HepG2 (cell line): ENCODE data around the gene PKNOX2.

Experiments used
- ATF2 ChIP-seq: sonication (generic); formaldehyde crosslinking; IDR thresholded peaks from 2 replicates; pipeline ENCODE4 v1.4.0; 2020; ENCODE audit warnings: missing genetic modification reagents
- CTCF ChIP-seq: sonication (generic); formaldehyde crosslinking; IDR thresholded peaks from 2 replicates; pipeline ENCODE4 v1.5.0; 2020; ENCODE audit warnings: mild to moderate bottlenecking, missing genetic modification reagents, moderate library complexity
- EP300 ChIP-seq, 3 experiments: sonication (generic) in 1 of 3; formaldehyde crosslinking in 1 of 3; IDR thresholded peaks; 2 replicates each; pipeline versions ENCODE4 v1.5.1 to v1.6.1; 2011 to 2020; ENCODE audit warnings: low read depth in 2 of 3, low read length in 2 of 3, borderline replicate concordance in 1 of 3, improper control_type of control experiment in 1 of 3, mild to moderate bottlenecking in 1 of 3, missing genetic modification reagents in 1 of 3, moderate library complexity in 1 of 3
- EZH2 ChIP-seq: conservative IDR thresholded peaks from 2 replicates; pipeline ENCODE4 v1.6.1; 2012; ENCODE audit warnings: mild to moderate bottlenecking, low read depth, low read length, moderate library complexity
- GABPA ChIP-seq, 2 experiments: IDR thresholded peaks; 2 replicates each; pipeline ENCODE4 v1.6.1; 2011 to 2016; ENCODE audit warnings: low read depth in 2 of 2, low read length in 1 of 2, missing biosample characterization in 1 of 2, missing genetic modification characterization in 1 of 2
- HDAC1 ChIP-seq: sonication (generic); formaldehyde crosslinking; IDR thresholded peaks from 2 replicates; pipeline ENCODE4 v1.5.1; 2020; ENCODE audit warnings: mild to moderate bottlenecking, missing genetic modification reagents
- RXRA ChIP-seq: sonication (generic); formaldehyde crosslinking; IDR thresholded peaks from 2 replicates; pipeline ENCODE4 v1.5.1; 2020; ENCODE audit warnings: missing genetic modification reagents
- TAF1 ChIP-seq: sonication (generic); formaldehyde crosslinking; IDR thresholded peaks from 2 replicates; pipeline ENCODE4 v1.4.0; 2020; ENCODE audit warnings: missing genetic modification reagents
- TF ChIP-seq, protein P1 (sequence below), 2 experiments: fragments of 450-650 bp in 1 of 2; sonication (generic) in 1 of 2; formaldehyde crosslinking; IDR thresholded peaks; 2 replicates each; pipeline versions ENCODE4 v1.5.0 to v1.8.0; 2020 to 2022; ENCODE audit warnings: mild to moderate bottlenecking in 1 of 2, missing genetic modification reagents in 1 of 2

GRCh38 chr11:125163431-125164063, 1.0 kb upstream of the PKNOX2 start:
- TF ChIP-seq TAF1 (no peak), EZH2 (no peak), HDAC1 (no peak), ATF2 (no peak), RXRA (no peak), GABPA (IDR thresholded peaks at IDR 0.05; ENCODE audit: low read depth, low read length) (no peak), GABPA (CRISPR knock-in tag; IDR thresholded peaks at IDR 0.05; ENCODE audit: low read depth) (no peak), EP300 (IDR thresholded peaks at IDR 0.05; ENCODE audit: low read depth in 2 of 2, low read length in 2 of 2) (no peak), EP300 (CRISPR knock-in tag; IDR thresholded peaks at IDR 0.05; ENCODE audit: borderline replicate concordance) (no peak), CTCF (no peak)
- TF ChIP-seq, protein P1, sequence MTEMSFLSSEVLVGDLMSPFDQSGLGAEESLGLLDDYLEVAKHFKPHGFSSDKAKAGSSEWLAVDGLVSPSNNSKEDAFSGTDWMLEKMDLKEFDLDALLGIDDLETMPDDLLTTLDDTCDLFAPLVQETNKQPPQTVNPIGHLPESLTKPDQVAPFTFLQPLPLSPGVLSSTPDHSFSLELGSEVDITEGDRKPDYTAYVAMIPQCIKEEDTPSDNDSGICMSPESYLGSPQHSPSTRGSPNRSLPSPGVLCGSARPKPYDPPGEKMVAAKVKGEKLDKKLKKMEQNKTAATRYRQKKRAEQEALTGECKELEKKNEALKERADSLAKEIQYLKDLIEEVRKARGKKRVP (CRISPR knock-in tag; IDR thresholded peaks at IDR 0.05) = no peak
